GM12874 (cell line): ENCODE data around the gene DIAPH2.

ENCODE experiments used
- TF ChIP-seq, protein P1 (sequence below): IDR thresholded peaks from 2 replicates; pipeline ENCODE4 v1.5.1; 2011; ENCODE audit warnings: low read depth, mild to moderate bottlenecking, control low read depth, low read length, moderate library complexity; ENCODE audit not compliant: insufficient read depth

DIAPH2 gene

DNA sequence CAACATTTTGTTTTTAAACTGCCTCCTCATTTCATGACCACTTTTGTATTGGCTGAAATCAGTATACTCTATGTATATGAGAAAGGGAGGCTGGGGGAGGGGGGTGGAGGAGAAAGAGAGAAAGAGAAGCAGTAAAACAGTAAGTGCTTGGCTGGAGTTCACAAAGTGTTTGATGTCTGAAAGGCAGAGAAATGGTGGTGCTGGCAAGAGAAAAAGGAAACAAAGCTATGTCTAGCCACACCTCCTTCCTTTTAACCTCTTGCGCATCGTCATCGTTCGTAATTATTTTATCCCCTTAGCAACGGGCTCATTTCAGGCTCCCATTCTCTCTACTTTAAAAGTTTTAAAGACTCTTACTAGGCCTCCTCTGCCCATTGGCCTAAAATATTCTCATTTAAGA, 224.6 kb downstream of the DIAPH2 start:
- TF ChIP-seq, protein P1, sequence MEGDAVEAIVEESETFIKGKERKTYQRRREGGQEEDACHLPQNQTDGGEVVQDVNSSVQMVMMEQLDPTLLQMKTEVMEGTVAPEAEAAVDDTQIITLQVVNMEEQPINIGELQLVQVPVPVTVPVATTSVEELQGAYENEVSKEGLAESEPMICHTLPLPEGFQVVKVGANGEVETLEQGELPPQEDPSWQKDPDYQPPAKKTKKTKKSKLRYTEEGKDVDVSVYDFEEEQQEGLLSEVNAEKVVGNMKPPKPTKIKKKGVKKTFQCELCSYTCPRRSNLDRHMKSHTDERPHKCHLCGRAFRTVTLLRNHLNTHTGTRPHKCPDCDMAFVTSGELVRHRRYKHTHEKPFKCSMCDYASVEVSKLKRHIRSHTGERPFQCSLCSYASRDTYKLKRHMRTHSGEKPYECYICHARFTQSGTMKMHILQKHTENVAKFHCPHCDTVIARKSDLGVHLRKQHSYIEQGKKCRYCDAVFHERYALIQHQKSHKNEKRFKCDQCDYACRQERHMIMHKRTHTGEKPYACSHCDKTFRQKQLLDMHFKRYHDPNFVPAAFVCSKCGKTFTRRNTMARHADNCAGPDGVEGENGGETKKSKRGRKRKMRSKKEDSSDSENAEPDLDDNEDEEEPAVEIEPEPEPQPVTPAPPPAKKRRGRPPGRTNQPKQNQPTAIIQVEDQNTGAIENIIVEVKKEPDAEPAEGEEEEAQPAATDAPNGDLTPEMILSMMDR, result no peak

GRCh38 chrX:96918864-96919263, 234.2 kb downstream of the DIAPH2 start:
- TF ChIP-seq, protein P1, result no peak

DNA sequence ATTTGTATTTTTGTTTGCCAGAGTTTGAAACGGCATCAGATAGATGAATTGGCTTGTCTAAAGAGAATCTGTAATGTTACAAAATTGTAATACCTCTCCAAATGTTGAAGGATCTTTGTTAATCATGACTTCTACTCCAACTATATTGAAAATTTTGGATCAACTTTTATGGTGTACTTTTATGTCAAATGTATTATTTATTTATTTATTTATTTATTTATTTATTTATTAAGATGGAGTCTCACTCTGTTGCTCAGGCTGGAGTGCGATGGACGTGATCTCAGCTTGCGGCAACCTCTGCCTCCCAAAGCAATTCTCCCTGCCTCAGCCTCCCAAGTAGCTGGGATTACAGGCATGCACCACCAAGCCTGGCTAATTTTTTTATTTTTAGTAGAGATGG, 235.0 kb downstream of the DIAPH2 start:
- TF ChIP-seq, protein P1, result no peak

DNA sequence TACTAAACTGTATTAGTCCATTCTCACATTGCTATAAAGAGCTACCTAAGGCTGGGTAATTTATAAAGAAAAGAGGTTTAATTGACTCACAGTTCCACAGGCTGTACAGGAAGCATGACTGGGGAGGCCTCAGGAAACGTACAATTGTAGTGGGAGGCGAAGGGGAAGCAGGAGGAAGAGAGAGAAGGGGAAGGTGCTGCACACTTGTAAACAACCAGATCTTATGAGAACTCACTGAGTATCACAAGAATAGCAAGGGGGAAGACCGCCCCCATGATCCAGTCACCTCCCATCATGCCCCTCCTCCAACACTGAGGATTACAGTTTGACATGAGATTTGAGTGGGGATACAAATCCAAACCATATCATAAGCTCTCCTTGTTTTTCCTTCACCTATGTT, 239.9 kb downstream of the DIAPH2 start:
- TF ChIP-seq, protein P1, result no peak

GRCh38 chrX:96929036-96929435, 244.4 kb downstream of the DIAPH2 start:
- TF ChIP-seq, protein P1, result no peak

DNA sequence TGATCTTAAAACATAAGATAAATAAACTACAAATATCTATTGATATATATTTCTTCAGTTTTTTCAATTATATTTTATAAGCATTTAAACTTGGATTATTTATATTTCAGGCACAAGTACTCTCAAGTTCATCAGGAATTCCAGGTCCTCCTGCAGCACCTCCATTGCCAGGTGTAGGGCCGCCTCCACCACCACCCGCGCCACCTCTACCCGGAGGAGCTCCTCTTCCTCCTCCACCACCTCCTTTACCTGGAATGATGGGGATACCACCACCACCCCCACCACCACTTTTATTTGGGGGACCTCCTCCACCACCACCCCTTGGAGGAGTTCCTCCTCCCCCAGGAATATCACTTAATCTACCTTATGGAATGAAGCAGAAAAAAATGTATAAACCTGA, 273.1 kb downstream of the DIAPH2 start:
- TF ChIP-seq, protein P1, result no peak

- TF ChIP-seq, protein P1, result no peak
These were observed 287.2 kb downstream of the DIAPH2 start for GRCh38 chrX:96971812-96972211.

DNA sequence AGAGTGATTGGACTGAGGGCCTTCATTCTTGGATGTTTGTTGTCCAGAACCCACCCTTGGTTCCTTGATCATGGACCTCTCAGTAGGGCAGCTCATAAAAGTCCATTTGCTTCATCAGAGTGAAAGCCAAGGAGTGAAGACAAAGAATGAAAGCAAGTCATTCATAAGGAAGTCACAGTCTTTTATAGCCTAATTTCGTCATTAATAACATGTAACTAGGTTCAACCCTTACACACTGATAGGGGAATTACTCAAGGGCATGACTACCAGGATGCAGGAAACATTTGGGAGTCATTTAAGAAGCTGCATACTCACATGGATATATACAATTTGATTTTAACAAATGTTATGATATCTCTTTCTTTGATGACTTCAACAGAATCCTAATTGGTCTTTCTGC, 294.3 kb downstream of the DIAPH2 start:
- TF ChIP-seq, protein P1, result no peak
